ENCODE measurements around the gene SEPTIN12.

The SEPTIN12 gene

GRCh38 chr16:4828567-4829321 lies 40.6 kb upstream of the SEPTIN12 start:
- H3K4me3 ChIP-seq (ENCODE audit: low read depth, low read length) = no peak overlapping the region
- no peak for DNase-seq (ENCODE audit: low read depth)
- no peak for TF ChIP-seq CTCF (conservative IDR thresholded peaks at IDR 0.05; ENCODE audit: low read depth, low read length)

- DNase-seq (ENCODE audit: low read depth) = no peak
- no peak overlapping the region for H3K4me3 ChIP-seq (ENCODE audit: low read depth, low read length)
- no peak for TF ChIP-seq CTCF (conservative IDR thresholded peaks at IDR 0.05; ENCODE audit: low read depth, low read length)
Measured at GRCh38 chr16:4826980-4827379, 38.8 kb upstream of the SEPTIN12 start.

GRCh38 chr16:4826526-4826925 lies 38.4 kb upstream of the SEPTIN12 start:
- no peak for TF ChIP-seq CTCF (conservative IDR thresholded peaks at IDR 0.05; ENCODE audit: low read depth, low read length)
- no peak overlapping the region for H3K4me3 ChIP-seq (ENCODE audit: low read depth, low read length)
- DNase-seq (ENCODE audit: low read depth) = no peak

GRCh38 chr16:4825196-4825595 lies 37.1 kb upstream of the SEPTIN12 start:
- TF ChIP-seq CTCF (conservative IDR thresholded peaks at IDR 0.05; ENCODE audit: low read depth, low read length) = no peak
- H3K4me3 ChIP-seq (ENCODE audit: low read depth, low read length) = no peak overlapping the region
- no peak for DNase-seq (ENCODE audit: low read depth)

GRCh38 chr16:4820652-4821051 lies 32.5 kb upstream of the SEPTIN12 start:
- TF ChIP-seq CTCF (conservative IDR thresholded peaks at IDR 0.05; ENCODE audit: low read depth, low read length) = no peak
- no peak for DNase-seq (ENCODE audit: low read depth)
- no peak overlapping the region for H3K4me3 ChIP-seq (ENCODE audit: low read depth, low read length)

GRCh38 chr16:4814542-4815173 lies 26.5 kb upstream of the SEPTIN12 start:
- TF ChIP-seq CTCF (conservative IDR thresholded peaks at IDR 0.05; ENCODE audit: low read depth, low read length) = peak; percentile 25
- peak; percentile 20 for DNase-seq (ENCODE audit: low read depth)
- no peak overlapping the region for H3K4me3 ChIP-seq (ENCODE audit: low read depth, low read length)

- no peak for DNase-seq (ENCODE audit: low read depth)
- H3K4me3 ChIP-seq (ENCODE audit: low read depth, low read length) = no peak overlapping the region
- TF ChIP-seq CTCF (conservative IDR thresholded peaks at IDR 0.05; ENCODE audit: low read depth, low read length) = no peak
Measured at GRCh38 chr16:4814046-4814445, 25.9 kb upstream of the SEPTIN12 start.

Measured in choroid plexus epithelial cell (primary cell).